ENCODE measurements around the gene ARPP19. TPM values are rescaled to one million over a fixed set of nuclear protein-coding genes. Genes with fewer than 3 reads are reported as not detected.

The ARPP19 gene
- total and polyA plus RNA-seq, 9 of the 15 experiments (the other 6 are each of a cell fraction or from before 2014, with no cell fraction given): 33.3 to 102 (median 60.5) TPM

DNA sequence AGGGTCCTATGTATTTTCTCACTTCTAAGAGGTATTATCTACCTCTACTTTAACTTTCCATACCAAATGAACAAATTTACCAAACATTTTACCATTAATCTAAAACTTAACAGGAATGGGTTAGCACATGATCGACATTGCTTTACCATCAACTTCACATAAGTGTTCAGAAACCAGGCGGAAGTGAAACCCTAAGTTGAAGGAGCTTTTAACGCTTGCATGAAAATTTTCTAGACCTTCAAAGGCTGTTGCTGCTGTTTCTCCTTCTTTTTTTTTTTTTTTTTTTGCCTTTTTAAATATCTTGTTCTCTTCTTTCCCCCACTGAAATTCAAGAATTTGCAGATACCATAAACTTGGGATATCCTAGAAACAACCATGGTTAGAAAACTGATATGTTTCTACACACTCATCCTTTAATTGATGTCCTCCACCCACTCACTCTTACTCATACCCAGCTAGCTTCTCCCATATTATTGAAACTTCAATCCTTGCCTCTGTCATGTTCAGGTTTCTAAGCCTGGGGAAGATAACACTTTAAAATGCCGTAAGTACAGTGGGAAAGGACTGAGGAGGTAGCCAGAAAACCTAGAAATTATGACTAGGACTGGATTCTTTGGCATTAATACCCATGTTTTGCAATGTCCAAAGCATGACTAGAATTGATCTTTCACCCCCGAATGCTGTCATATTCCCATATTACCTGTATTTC lies 64.9 kb downstream of the ARPP19 start:
- ChIA-PET POLR2A (interaction anchor here (0.7 kb wide), 1 partner anchor 16 kb away, joined by 3 read pairs; no protein-coding TSS in a partner anchor), CTCF (ENCODE audit: low intra/inter-chr PET ratio) (no interaction called here)
- H3K9ac ChIP-seq (ENCODE audit: insufficient read depth in 1 of 2, low read depth in 2 of 2, low read length in 2 of 2): no peak overlapping the region
- no peaks in the 10 kb centered on the region for H3K36me3 ChIP-seq (ENCODE audit: control insufficient read depth, insufficient read depth, low read length)
- in situ Hi-C loops (cut with MboI) (no loop called here), intact Hi-C loops (cut with micrococcal nuclease) (no loop called here)
- no peaks in the 10 kb centered on the region; the same call in 1 of the 2 replicates for H4K20me1 ChIP-seq (replicated peaks; ENCODE audit: control insufficient read depth, insufficient read depth, low read length)
- no peaks in the 10 kb centered on the region for H3K4me1 ChIP-seq (replicated peaks in 1 of 2; ENCODE audit: control insufficient read depth in 2 of 2, insufficient read depth in 2 of 2, low read length in 2 of 2)
- TF ChIP-seq EGR1 (conservative IDR thresholded peaks at IDR 0.05): peak; percentile 77
- TF ChIP-seq, protein P1, sequence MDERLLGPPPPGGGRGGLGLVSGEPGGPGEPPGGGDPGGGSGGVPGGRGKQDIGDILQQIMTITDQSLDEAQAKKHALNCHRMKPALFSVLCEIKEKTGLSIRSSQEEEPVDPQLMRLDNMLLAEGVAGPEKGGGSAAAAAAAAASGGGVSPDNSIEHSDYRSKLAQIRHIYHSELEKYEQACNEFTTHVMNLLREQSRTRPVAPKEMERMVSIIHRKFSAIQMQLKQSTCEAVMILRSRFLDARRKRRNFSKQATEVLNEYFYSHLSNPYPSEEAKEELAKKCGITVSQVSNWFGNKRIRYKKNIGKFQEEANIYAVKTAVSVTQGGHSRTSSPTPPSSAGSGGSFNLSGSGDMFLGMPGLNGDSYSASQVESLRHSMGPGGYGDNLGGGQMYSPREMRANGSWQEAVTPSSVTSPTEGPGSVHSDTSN (CRISPR knock-in tag; IDR thresholded peaks at IDR 0.05; ENCODE audit: low read depth): no peak
- TF ChIP-seq, protein P1 (tag; conservative IDR thresholded peaks at IDR 0.05; ENCODE audit: low read depth): no peak
- TF ChIP-seq ZNF184 (CRISPR knock-in tag; IDR thresholded peaks at IDR 0.05): no peak
- TF ChIP-seq ZNF316 (IDR thresholded peaks at IDR 0.05): no peak
- TF ChIP-seq, protein P2, sequence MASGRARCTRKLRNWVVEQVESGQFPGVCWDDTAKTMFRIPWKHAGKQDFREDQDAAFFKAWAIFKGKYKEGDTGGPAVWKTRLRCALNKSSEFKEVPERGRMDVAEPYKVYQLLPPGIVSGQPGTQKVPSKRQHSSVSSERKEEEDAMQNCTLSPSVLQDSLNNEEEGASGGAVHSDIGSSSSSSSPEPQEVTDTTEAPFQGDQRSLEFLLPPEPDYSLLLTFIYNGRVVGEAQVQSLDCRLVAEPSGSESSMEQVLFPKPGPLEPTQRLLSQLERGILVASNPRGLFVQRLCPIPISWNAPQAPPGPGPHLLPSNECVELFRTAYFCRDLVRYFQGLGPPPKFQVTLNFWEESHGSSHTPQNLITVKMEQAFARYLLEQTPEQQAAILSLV (tag; IDR thresholded peaks at IDR 0.05): no peak
- TF ChIP-seq ZNF644 (tag; IDR thresholded peaks at IDR 0.05; ENCODE audit: low read depth): no peak
- TF ChIP-seq RCOR1 (IDR thresholded peaks at IDR 0.05; ENCODE audit: borderline replicate concordance in 1 of 2, low read depth in 2 of 2, low read length in 2 of 2): no peak
- no peak for TF ChIP-seq ETV6 (IDR thresholded peaks at IDR 0.05; ENCODE audit: borderline replicate concordance in 1 of 2, low read depth in 2 of 2, low read length in 1 of 2)
- TF ChIP-seq ETV6 (CRISPR knock-in tag; IDR thresholded peaks at IDR 0.05; ENCODE audit: borderline replicate concordance): no peak
- no peak for ATAC-seq
- WGBS (ENCODE audit: insufficient coverage, low coverage, missing lambda C conversion rate): 1% methylated on average over 5 of the region's 5 CpGs
- no peaks in the 10 kb centered on the region for H3K79me2 ChIP-seq (ENCODE audit: control insufficient read depth, insufficient read depth, low read length)
- H3K4me2 ChIP-seq (ENCODE audit: insufficient read depth, low read length): no peak overlapping the region
- H2AFZ ChIP-seq (ENCODE audit: low read depth, low read length): no peak overlapping the region
- peaks cover 8 to 12% of the 10 kb centered on the region in 2 experiments; a peak in 4 of 5 replicates for H3K27me3 ChIP-seq (ENCODE audit: control insufficient read depth in 2 of 2, insufficient read depth in 2 of 2, low read length in 2 of 2)
- no TSS peak for BruUV-seq (replicated peaks)
- FAIRE-seq: no peak
- no peaks in the 10 kb centered on the region for H3K9me1 ChIP-seq (ENCODE audit: control insufficient read depth, insufficient read depth, low read length)
- H3K4me3 ChIP-seq: no peak overlapping the region
- H3K9me3 ChIP-seq (replicated peaks; ENCODE audit: control insufficient read depth, insufficient read depth, low read depth, low read length): no peaks in the 10 kb centered on the region
- H3K27ac ChIP-seq (ENCODE audit: extremely low read depth, low read depth, low read length): no peak overlapping the region
- peak in 1 of 4 experiments; percentile 3 for DNase-seq (ENCODE audit: extremely low read depth in 1 of 4, low spot score in 3 of 4)
